ENCODE results near the gene ZNF575.

DNA sequence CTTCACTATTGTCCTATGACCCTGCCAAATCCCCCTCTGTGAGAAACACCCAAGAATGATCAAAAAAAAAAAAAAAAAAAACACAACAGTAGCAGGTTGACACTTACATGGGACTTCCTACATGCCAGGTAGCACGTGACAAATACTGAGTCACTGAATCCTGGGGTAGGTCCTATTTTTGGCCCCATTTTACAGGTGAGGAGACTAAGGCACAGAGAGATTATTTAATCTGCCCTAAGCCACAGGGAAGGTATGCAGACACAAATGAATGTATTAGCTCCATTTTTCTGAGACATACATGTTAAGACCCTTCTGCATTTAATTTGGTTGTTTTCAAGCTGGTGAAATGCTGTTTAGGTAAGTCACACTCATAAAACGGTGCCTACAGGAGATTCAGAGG lies 15.7 kb downstream of the ZNF575 start:
- TF ChIP-seq, protein P1, sequence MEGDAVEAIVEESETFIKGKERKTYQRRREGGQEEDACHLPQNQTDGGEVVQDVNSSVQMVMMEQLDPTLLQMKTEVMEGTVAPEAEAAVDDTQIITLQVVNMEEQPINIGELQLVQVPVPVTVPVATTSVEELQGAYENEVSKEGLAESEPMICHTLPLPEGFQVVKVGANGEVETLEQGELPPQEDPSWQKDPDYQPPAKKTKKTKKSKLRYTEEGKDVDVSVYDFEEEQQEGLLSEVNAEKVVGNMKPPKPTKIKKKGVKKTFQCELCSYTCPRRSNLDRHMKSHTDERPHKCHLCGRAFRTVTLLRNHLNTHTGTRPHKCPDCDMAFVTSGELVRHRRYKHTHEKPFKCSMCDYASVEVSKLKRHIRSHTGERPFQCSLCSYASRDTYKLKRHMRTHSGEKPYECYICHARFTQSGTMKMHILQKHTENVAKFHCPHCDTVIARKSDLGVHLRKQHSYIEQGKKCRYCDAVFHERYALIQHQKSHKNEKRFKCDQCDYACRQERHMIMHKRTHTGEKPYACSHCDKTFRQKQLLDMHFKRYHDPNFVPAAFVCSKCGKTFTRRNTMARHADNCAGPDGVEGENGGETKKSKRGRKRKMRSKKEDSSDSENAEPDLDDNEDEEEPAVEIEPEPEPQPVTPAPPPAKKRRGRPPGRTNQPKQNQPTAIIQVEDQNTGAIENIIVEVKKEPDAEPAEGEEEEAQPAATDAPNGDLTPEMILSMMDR (IDR thresholded peaks at IDR 0.05): no peak
- no peak for TF ChIP-seq POLR2A (IDR thresholded peaks at IDR 0.05)
